ENCODE results near the gene CRABP2. TPM values are rescaled to one million over a fixed set of nuclear protein-coding genes. Genes with fewer than 3 reads are reported as not detected.
A peak's percentile ranks its signal among the peaks of the same experiment; 100 is the strongest.

CRABP2 gene
- total RNA-seq, 6 experiments from 2014 or later: 0.24 TPM; not detected in 5

GRCh38 chr1:156655151-156655903 is 50.1 kb downstream of the CRABP2 start:
- intact Hi-C loops (cut with DNase I): no loop called here
- ATAC-seq: no peak

GRCh38 chr1:156654700-156655099 is 50.7 kb downstream of the CRABP2 start:
- Histone ChIP-seq H3K4me1 (peaks cover 0 to 6% (median 0%) of the 10 kb centered on the region in 4 donors), H3K36me3 (no peaks in the 10 kb centered on the region), H3K4me3 (no peak overlapping the region), H3K27me3 (no peaks in the 10 kb centered on the region), H3K9me3 (no peaks in the 10 kb centered on the region), H3K27ac (no peak overlapping the region)
- WGBS (ENCODE audit: insufficient coverage, low coverage, low lambda C conversion rate, missing lambda C conversion rate): no CpG with 5 or more reads among the region's 1 CpG
- intact Hi-C loops (cut with DNase I): no loop called here
- TF ChIP-seq CTCF (IDR thresholded peaks at IDR 0.05) (no peak), POLR2A (IDR thresholded peaks at IDR 0.05) (no peak)
- no peak for DNase-seq
- no peak for ATAC-seq

More at GRCh38 chr1:156655151-156655903, 50.1 kb downstream of the CRABP2 start:
- Histone ChIP-seq H3K4me1 (peaks cover 0 to 8% (median 0%) of the 10 kb centered on the region in 4 donors), H3K27ac (no peak overlapping the region), H3K36me3 (no peaks in the 10 kb centered on the region), H3K4me3 (no peak overlapping the region), H3K9me3 (no peaks in the 10 kb centered on the region), H3K27me3 (no peaks in the 10 kb centered on the region)
- DNase-seq: no peak
- 33% methylated on average over 1 of the region's 2 CpGs for WGBS (ENCODE audit: insufficient coverage, low coverage, low lambda C conversion rate, missing lambda C conversion rate)
- TF ChIP-seq CTCF (IDR thresholded peaks at IDR 0.05) (no peak), POLR2A (IDR thresholded peaks at IDR 0.05) (no peak)

GRCh38 chr1:156652992-156653355 is 52.4 kb downstream of the CRABP2 start:
- TF ChIP-seq CTCF (IDR thresholded peaks at IDR 0.05) (no peak), POLR2A (IDR thresholded peaks at IDR 0.05) (no peak)
- Histone ChIP-seq H3K9me3 (no peaks in the 10 kb centered on the region), H3K4me3 (no peak overlapping the region), H3K4me1 (peaks cover 0 to 3% (median 0%) of the 10 kb centered on the region in 4 donors), H3K27ac (no peak overlapping the region), H3K36me3 (no peaks in the 10 kb centered on the region), H3K27me3 (no peaks in the 10 kb centered on the region)
- DNase-seq (no peak), ATAC-seq (no peak)
- intact Hi-C loops (cut with DNase I): no loop called here
- WGBS (ENCODE audit: insufficient coverage, low coverage, low lambda C conversion rate, missing lambda C conversion rate): 72% methylated on average over 9 of the region's 9 CpGs

- Histone ChIP-seq H3K27ac (no peak overlapping the region), H3K4me1 (peaks cover 0 to 3% (median 0%) of the 10 kb centered on the region in 4 donors), H3K4me3 (no peak overlapping the region), H3K27me3 (no peaks in the 10 kb centered on the region), H3K36me3 (no peaks in the 10 kb centered on the region), H3K9me3 (no peaks in the 10 kb centered on the region)
- TF ChIP-seq CTCF (IDR thresholded peaks at IDR 0.05) (no peak), POLR2A (IDR thresholded peaks at IDR 0.05) (no peak)
- DNase-seq: no peak
- 17% methylated on average over 7 of the region's 16 CpGs for WGBS (ENCODE audit: insufficient coverage, low coverage, low lambda C conversion rate, missing lambda C conversion rate)
- peak in 1 of 4 donors; percentile 24 for ATAC-seq
- intact Hi-C loops (cut with DNase I): no loop called here
These were observed 53.0 kb downstream of the CRABP2 start for GRCh38 chr1:156652131-156652991.

Other genes starting within 250 kb of the CRABP2 start
- gene MEF2D, start 204.8 kb downstream of the CRABP2 start, total RNA-seq: 10 to 100 TPM; 13.3 to 17.1 (median 15.0) TPM
- gene IQGAP3, start 133.0 kb downstream of the CRABP2 start, total RNA-seq: 1 to 10 TPM in 3 of 6 experiments, under 1 TPM in 3; 0.07 to 2.6 (median 0.95) TPM
- under 1 TPM in 1 of 6 experiments, not detected in 5; 0.31 TPM for gene TTC24, start 125.9 kb downstream of the CRABP2 start, total RNA-seq
- 10 to 100 TPM; 37.7 to 72.3 (median 49.4) TPM for gene NAXE, start 113.8 kb downstream of the CRABP2 start, total RNA-seq
- 10 to 100 TPM in 4 of 6 experiments, 1 to 10 TPM in 2; 7.0 to 25.3 (median 12.4) TPM for gene GPATCH4, start 104.1 kb downstream of the CRABP2 start, total RNA-seq
- not detected for gene HAPLN2, start 86.2 kb downstream of the CRABP2 start, total RNA-seq
- gene BCAN, start 63.5 kb downstream of the CRABP2 start, total RNA-seq: not detected
- 1 to 10 TPM; 1.1 to 7.5 (median 2.6) TPM for gene NES, start 28.2 kb downstream of the CRABP2 start, total RNA-seq
- gene METTL25B, start 22.9 kb upstream of the CRABP2 start, total RNA-seq: 10 to 100 TPM; 11.6 to 25.7 (median 20.6) TPM
- gene ISG20L2, start 23.2 kb upstream of the CRABP2 start, total RNA-seq: 10 to 100 TPM; 10.3 to 14.1 (median 12.2) TPM
- gene MRPL24, start 35.5 kb upstream of the CRABP2 start, total RNA-seq: 10 to 100 TPM; 47.2 to 83.2 (median 61.4) TPM
- gene HDGF, start 46.1 kb upstream of the CRABP2 start, total RNA-seq: 100 to 1,000 TPM; 131 to 192 (median 157) TPM
- gene PRCC, start 62.0 kb upstream of the CRABP2 start, total RNA-seq: 10 to 100 TPM; 17.4 to 23.4 (median 19.7) TPM
- gene SH2D2A, start 111.3 kb upstream of the CRABP2 start, total RNA-seq: 1 to 10 TPM in 1 of 6 experiments, under 1 TPM in 5; 0.32 to 1.3 (median 0.67) TPM
- not detected for gene INSRR, start 153.5 kb upstream of the CRABP2 start, total RNA-seq
- gene NTRK1, start 155.3 kb upstream of the CRABP2 start, total RNA-seq: not detected
- gene PEAR1, start 188.1 kb upstream of the CRABP2 start, total RNA-seq: 1 to 10 TPM; 2.2 to 9.8 (median 3.6) TPM
- gene LRRC71, start 215.0 kb upstream of the CRABP2 start, total RNA-seq: under 1 TPM in 2 of 6 experiments, not detected in 4; 0.12 to 0.20 TPM